HG02623 (cell line): ENCODE results near the gene FN1.
"Not testable (repeated sequence)": the region's sequence is repeated elsewhere in the genome, so short reads cannot be mapped to it uniquely, and the experiment has no call there.

Experiments
- ATAC-seq: cut with Tn5 transposase; IDR thresholded peaks from one replicate; pipeline ENCODE4 v1.9.1; 2021; ENCODE audit warnings: moderate library complexity; ENCODE audit not compliant: unreplicated experiment

Gene FN1

GRCh38 chr2:215356334-215356947, 79.4 kb downstream of the FN1 start:
- no peak for ATAC-seq

GRCh38 chr2:215355801-215356200, 80.1 kb downstream of the FN1 start:
- no peak for ATAC-seq

GRCh38 chr2:215354771-215355695, 80.8 kb downstream of the FN1 start:
- ATAC-seq = no peak

GRCh38 chr2:215352602-215353001, 83.3 kb downstream of the FN1 start:
- ATAC-seq = no peak

- no peak for ATAC-seq
Observed at GRCh38 chr2:215347878-215348277, 88.0 kb downstream of the FN1 start.

GRCh38 chr2:215338883-215339679, 96.8 kb downstream of the FN1 start:
- ATAC-seq = no peak

- ATAC-seq = peak; percentile 61
Observed at GRCh38 chr2:215332872-215333595, 102.8 kb downstream of the FN1 start.

GRCh38 chr2:215328066-215328465, 107.8 kb downstream of the FN1 start:
- ATAC-seq = no peak

- ATAC-seq = no peak
Observed at GRCh38 chr2:215324811-215325210, 111.1 kb downstream of the FN1 start.

- no peak for ATAC-seq
Observed at GRCh38 chr2:215320679-215321078, 115.2 kb downstream of the FN1 start.

- no peak for ATAC-seq
Observed at GRCh38 chr2:215320102-215320501, 115.8 kb downstream of the FN1 start.

GRCh38 chr2:215319500-215319899, 116.4 kb downstream of the FN1 start:
- no peak for ATAC-seq

- ATAC-seq = no peak
Observed at GRCh38 chr2:215316336-215316735, 119.5 kb downstream of the FN1 start.

- no peak for ATAC-seq
Observed at GRCh38 chr2:215315301-215315700, 120.6 kb downstream of the FN1 start.

GRCh38 chr2:215314896-215315295, 121.0 kb downstream of the FN1 start:
- ATAC-seq = no peak

GRCh38 chr2:215313255-215313613, 122.6 kb downstream of the FN1 start:
- ATAC-seq = no peak

GRCh38 chr2:215311625-215312396, 124.1 kb downstream of the FN1 start, which contains the start of gene ATIC:
Gene ATIC (plus strand): TSS chr2:215312059. CDS start chr2:215312143, 84 bp downstream.
- peak; percentile 99 for ATAC-seq

- not testable (repeated sequence) for ATAC-seq
Observed at GRCh38 chr2:215311259-215311624, 124.6 kb downstream of the FN1 start.
